NT2/D1 (cell line): Measurements from ENCODE around the gene C20orf202.

Source experiments
- YY1 ChIP-seq: IDR thresholded peaks from 2 replicates; pipeline ENCODE4 v1.6.1; 2011; ENCODE audit not compliant: insufficient read length, insufficient read depth
- ZNF274 ChIP-seq: IDR thresholded peaks from 2 replicates; pipeline ENCODE4 v1.6.1; 2011; ENCODE audit warnings: mild to moderate bottlenecking, low read depth, low read length

GRCh38 chr20:1173698-1174097 lies 29.6 kb upstream of the C20orf202 start:
- TF ChIP-seq ZNF274, result no peak
- no peak for TF ChIP-seq YY1
